IMR-90 (cell line): ENCODE measurements around the gene AGBL1. TPM values are rescaled to one million over a fixed set of nuclear protein-coding genes. Genes with fewer than 3 reads are reported as not detected.

Experiments
- ATAC-seq: fragments of 200-7000 bp; cut with Tn5 transposase; 2 replicates; pipeline ENCODE4 v1.9.1; 2020; ENCODE audit warnings: low read depth, mild to moderate bottlenecking, moderate library complexity
- BruUV-seq: library from RNA; stranded (reverse); fragments of 400-500 nt; replicated peaks from 2 replicates; lab custom pipeline; 2021; lab: Mats Ljungman, UMichigan
- CTCF ChIA-PET: fragments of 300-600 bp; formaldehyde crosslinking; extraction: SDS; loops from one replicate; lab custom pipeline; 2021; ENCODE audit warnings: antibody characterized with exemption; lab: Yijun Ruan, JAX
- POLR2A ChIA-PET: fragments of 300-600 bp; sonication (Branson Sonifier 250); formaldehyde crosslinking; loops from one replicate; lab custom pipeline; 2022; ENCODE audit warnings: antibody characterized with exemption; ENCODE audit not compliant: unreplicated experiment; lab: Charles Lee
- DNase-seq: peaks from one replicate; pipeline ENCODE4 v3.0.0; 2013
- H2AFZ ChIP-seq: replicated peaks from 2 replicates; pipeline ENCODE3; 2013; ENCODE audit warnings: low read length, mild to moderate bottlenecking; ENCODE audit not compliant: poor library complexity
- H2AK5ac ChIP-seq: 2 replicates; pipeline ENCODE4 v1.6.1; 2013; ENCODE audit warnings: low read depth, low read length, inconsistent platforms
- H2AK9ac ChIP-seq: replicated peaks from 2 replicates; pipeline ENCODE3; 2013; ENCODE audit warnings: mild to moderate bottlenecking, low read depth, low read length, moderate library complexity; ENCODE audit not compliant: poor library complexity
- H2BK120ac ChIP-seq: 2 replicates; pipeline ENCODE4 v1.6.1; 2013; ENCODE audit warnings: low read depth, low read length, inconsistent platforms
- H2BK15ac ChIP-seq: 3 replicates; pipeline ENCODE4 v1.6.1; 2013; ENCODE audit warnings: low read depth, low read length, inconsistent platforms
- H2BK20ac ChIP-seq: 2 replicates; pipeline ENCODE4 v1.6.1; 2013; ENCODE audit warnings: low read depth, mild to moderate bottlenecking, inconsistent platforms, low read length, moderate library complexity
- H2BK5ac ChIP-seq: 2 replicates; pipeline ENCODE4 v1.6.1; 2013; ENCODE audit warnings: mild to moderate bottlenecking, low read depth, low read length, inconsistent platforms; ENCODE audit not compliant: poor library complexity, severe bottlenecking
- H3K14ac ChIP-seq: replicated peaks from 2 replicates; pipeline ENCODE4 v1.6.1; 2013; ENCODE audit warnings: low read depth, low read length, inconsistent platforms
- H3K18ac ChIP-seq: 2 replicates; pipeline ENCODE4 v1.6.1; 2013; ENCODE audit warnings: low read depth, low read length, control low read depth
- H3K23ac ChIP-seq: 2 replicates; pipeline ENCODE4 v1.6.1; 2013; ENCODE audit warnings: low read depth, low read length, inconsistent platforms
- H3K27ac ChIP-seq: 2 replicates; pipeline ENCODE4 v1.5.1; 2013; ENCODE audit warnings: mild to moderate bottlenecking, control low read depth, low read length; ENCODE audit not compliant: insufficient read depth
- H3K27me3 ChIP-seq: 2 replicates; pipeline ENCODE4 v1.6.1; 2013; ENCODE audit warnings: low read length; ENCODE audit not compliant: control insufficient read depth, insufficient read depth
- H3K36me3 ChIP-seq: 2 replicates; pipeline ENCODE4 v1.6.1; 2013; ENCODE audit warnings: low read length, mixed read lengths; ENCODE audit not compliant: control insufficient read depth, insufficient read depth
- H3K4ac ChIP-seq: 2 replicates; pipeline ENCODE4 v1.6.1; 2013; ENCODE audit warnings: low read depth, low read length, inconsistent platforms
- H3K4me1 ChIP-seq: 2 replicates; pipeline ENCODE4 v1.6.1; 2013; ENCODE audit warnings: low read length, mixed read lengths; ENCODE audit not compliant: control insufficient read depth, insufficient read depth
- H3K4me2 ChIP-seq: 2 replicates; pipeline ENCODE4 v1.6.1; 2013; ENCODE audit warnings: low read depth, mild to moderate bottlenecking, control low read depth, low read length, moderate library complexity
- H3K4me3 ChIP-seq: 2 replicates; pipeline ENCODE4 v1.5.1; 2013; ENCODE audit warnings: low read depth, mild to moderate bottlenecking, control low read depth, low read length, moderate library complexity; ENCODE audit not compliant: insufficient read depth
- H3K56ac ChIP-seq: 2 replicates; pipeline ENCODE4 v1.6.1; 2013; ENCODE audit warnings: low read length, inconsistent platforms; ENCODE audit not compliant: insufficient read depth; ENCODE audit errors: extremely low read depth
- H3K79me1 ChIP-seq, 2 experiments: 2 replicates each; pipeline ENCODE4 v1.6.1; 2013; ENCODE audit warnings: low read length in 2 of 2, inconsistent platforms in 1 of 2, low read depth in 1 of 2
- H3K9ac ChIP-seq: 2 replicates; pipeline ENCODE4 v1.6.1; 2013; ENCODE audit warnings: low read depth, low read length, control low read depth
- H3K9me1 ChIP-seq: 2 replicates; pipeline ENCODE4 v1.6.1; 2013; ENCODE audit warnings: low read length, inconsistent platforms; ENCODE audit not compliant: insufficient read depth
- H3K9me3 ChIP-seq: 2 replicates; pipeline ENCODE4 v1.6.1; 2013; ENCODE audit warnings: low read length; ENCODE audit not compliant: control insufficient read depth, insufficient read depth
- H4K20me1 ChIP-seq: 2 replicates; pipeline ENCODE4 v1.6.1; 2013; ENCODE audit warnings: low read length, inconsistent platforms; ENCODE audit not compliant: insufficient read depth
- H4K5ac ChIP-seq: 2 replicates; pipeline ENCODE4 v1.6.1; 2013; ENCODE audit warnings: mild to moderate bottlenecking, low read depth, low read length, control low read depth
- H4K8ac ChIP-seq, 2 experiments: 2 replicates each; pipeline ENCODE4 v1.6.1; 2013; ENCODE audit warnings: low read depth in 2 of 2, low read length in 2 of 2, control low read depth in 1 of 2, inconsistent platforms in 1 of 2
- H4K91ac ChIP-seq: 2 replicates; pipeline ENCODE4 v1.6.1; 2013; ENCODE audit warnings: low read depth, low read length, inconsistent platforms; ENCODE audit not compliant: insufficient read depth
- BHLHE40 ChIP-seq: fragments of 150-350 bp; IDR thresholded peaks from 2 replicates; pipeline ENCODE4 v1.6.1; 2016; ENCODE audit warnings: mild to moderate bottlenecking, low read depth, low read length
- CEBPB ChIP-seq: IDR thresholded peaks from 2 replicates; pipeline ENCODE4 v1.6.1; 2012; ENCODE audit warnings: low read depth, low read length, improper control_type of control experiment
- CHD1 ChIP-seq: IDR thresholded peaks from 2 replicates; pipeline ENCODE4 v1.6.1; 2012; ENCODE audit warnings: low read depth, low read length, improper control_type of control experiment
- FOS ChIP-seq: fragments of 150-350 bp; IDR thresholded peaks from 2 replicates; pipeline ENCODE4 v1.6.1; 2016; ENCODE audit warnings: low read depth, low read length
- MAFK ChIP-seq: IDR thresholded peaks from 2 replicates; pipeline ENCODE4 v1.6.1; 2012; ENCODE audit warnings: low read depth, low read length, improper control_type of control experiment
- MAZ ChIP-seq: IDR thresholded peaks from 2 replicates; pipeline ENCODE4 v1.6.1; 2012; ENCODE audit warnings: low read depth, mild to moderate bottlenecking, low read length, improper control_type of control experiment, moderate library complexity, borderline replicate concordance
- MXI1 ChIP-seq: IDR thresholded peaks from 2 replicates; pipeline ENCODE4 v1.6.1; 2012; ENCODE audit warnings: low read depth, mild to moderate bottlenecking, low read length, moderate library complexity, borderline replicate concordance
- NFE2L2 ChIP-seq: fragments of 150-350 bp; IDR thresholded peaks from 2 replicates; pipeline ENCODE4 v1.6.1; 2016; ENCODE audit warnings: low read depth, mild to moderate bottlenecking, low read length
- POLR2A ChIP-seq: IDR thresholded peaks from 2 replicates; pipeline ENCODE4 v1.6.1; 2012; ENCODE audit warnings: mild to moderate bottlenecking, low read depth, low read length
- RAD21 ChIP-seq: IDR thresholded peaks from 2 replicates; pipeline ENCODE4 v1.6.1; 2012; ENCODE audit warnings: low read length, improper control_type of control experiment
- RCOR1 ChIP-seq: IDR thresholded peaks from 2 replicates; pipeline ENCODE4 v1.6.1; 2012; ENCODE audit warnings: mild to moderate bottlenecking, low read length, improper control_type of control experiment; ENCODE audit not compliant: insufficient replicate concordance
- SMC3 ChIP-seq: fragments of 150-350 bp; IDR thresholded peaks from 2 replicates; pipeline ENCODE4 v1.6.1; 2016; ENCODE audit warnings: low read depth, mild to moderate bottlenecking, antibody characterized with exemption, low read length, moderate library complexity
- WGBS, 2 experiments: methylation state at CpG; one replicate each; pipeline versions ENCODE4 v1.1.5 to v1.1.7; 2013; ENCODE audit warnings: missing lambda C conversion rate in 2 of 2; ENCODE audit not compliant: insufficient read length in 1 of 2; ENCODE audit errors: extremely low coverage in 2 of 2; 5-methylcytosine and 5-hydroxymethylcytosine counted together
- dilution Hi-C: fragments of 300-500 bp; cut with HindIII; formaldehyde crosslinking; loops from one replicate; pipeline ENCODE4 v1.14.3; 2018; ENCODE audit warnings: low sequenced_read_pairs; ENCODE audit not compliant: unreplicated experiment
- in situ Hi-C: fragments of 300-500 bp; cut with MboI; formaldehyde crosslinking; loops from 3 replicates; pipeline ENCODE4 v1.14.3; 2019; ENCODE audit warnings: low sequenced_read_pairs, inconsistent platforms, mixed read lengths
- intact Hi-C: fragments of 100-400 bp; cut with micrococcal nuclease; formaldehyde crosslinking; loops from 2 replicates; pipeline ENCODE4 v1.10.0; 2022
- polyA plus RNA-seq, 3 experiments: library from polyadenylated mRNA; depleted of rRNA; stranded (reverse); fragments of >200 nt; gene quantifications; 2 replicates each; pipeline ENCODE4 v1.2.3, GENCODE V29; 2012; ENCODE audit warnings: low replicate concordance in 1 of 3
- total RNA-seq: library from RNA; depleted of rRNA; stranded (reverse); fragments of >200 nt; gene quantifications from 2 replicates; pipeline ENCODE4 v1.2.3, GENCODE V29; 2012
- TF ChIP-seq, protein P1 (sequence below): fragments of 150-350 bp; IDR thresholded peaks from 2 replicates; pipeline ENCODE4 v1.6.1; 2017; ENCODE audit warnings: mild to moderate bottlenecking, antibody characterized with exemption, low read length, low read depth
- TF ChIP-seq, protein P2 (sequence below): fragments of 150-350 bp; IDR thresholded peaks from 2 replicates; pipeline ENCODE4 v1.6.1; 2016; ENCODE audit warnings: low read depth, mild to moderate bottlenecking, low read length, moderate library complexity, borderline replicate concordance

Gene AGBL1
- total and polyA plus RNA-seq, 2 of the 4 experiments (the other 2 are of a cell fraction) = not detected

DNA sequence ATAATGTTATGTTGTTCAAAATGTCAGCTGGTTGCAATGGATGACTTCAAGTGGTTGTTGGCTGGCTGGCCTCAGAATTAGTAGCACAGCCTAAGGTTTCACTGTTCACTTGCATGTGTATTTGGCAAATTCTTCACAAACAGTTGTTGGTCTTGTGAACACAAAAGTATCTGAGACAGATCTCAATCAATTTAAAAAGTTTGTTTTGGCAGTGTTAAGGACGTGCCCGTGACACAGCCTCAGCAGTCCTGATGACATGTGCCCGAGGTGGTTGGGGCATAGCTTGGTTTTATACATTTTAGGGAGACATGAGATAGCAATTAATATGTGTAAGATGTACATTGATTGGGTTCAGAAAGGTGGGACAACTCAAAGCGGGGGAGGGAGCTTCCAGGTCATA, 436.0 kb downstream of the AGBL1 start:
- TF ChIP-seq SMC3 (no peak), RCOR1 (no peak), MAFK (no peak), NFE2L2 (no peak), FOS (no peak), POLR2A (no peak), CHD1 (no peak), CEBPB (no peak), MAZ (no peak), BHLHE40 (no peak), RAD21 (no peak), MXI1 (no peak)
- TF ChIP-seq, protein P1, sequence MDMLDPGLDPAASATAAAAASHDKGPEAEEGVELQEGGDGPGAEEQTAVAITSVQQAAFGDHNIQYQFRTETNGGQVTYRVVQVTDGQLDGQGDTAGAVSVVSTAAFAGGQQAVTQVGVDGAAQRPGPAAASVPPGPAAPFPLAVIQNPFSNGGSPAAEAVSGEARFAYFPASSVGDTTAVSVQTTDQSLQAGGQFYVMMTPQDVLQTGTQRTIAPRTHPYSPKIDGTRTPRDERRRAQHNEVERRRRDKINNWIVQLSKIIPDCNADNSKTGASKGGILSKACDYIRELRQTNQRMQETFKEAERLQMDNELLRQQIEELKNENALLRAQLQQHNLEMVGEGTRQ = no peak
- TF ChIP-seq, protein P2, sequence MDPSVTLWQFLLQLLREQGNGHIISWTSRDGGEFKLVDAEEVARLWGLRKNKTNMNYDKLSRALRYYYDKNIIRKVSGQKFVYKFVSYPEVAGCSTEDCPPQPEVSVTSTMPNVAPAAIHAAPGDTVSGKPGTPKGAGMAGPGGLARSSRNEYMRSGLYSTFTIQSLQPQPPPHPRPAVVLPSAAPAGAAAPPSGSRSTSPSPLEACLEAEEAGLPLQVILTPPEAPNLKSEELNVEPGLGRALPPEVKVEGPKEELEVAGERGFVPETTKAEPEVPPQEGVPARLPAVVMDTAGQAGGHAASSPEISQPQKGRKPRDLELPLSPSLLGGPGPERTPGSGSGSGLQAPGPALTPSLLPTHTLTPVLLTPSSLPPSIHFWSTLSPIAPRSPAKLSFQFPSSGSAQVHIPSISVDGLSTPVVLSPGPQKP = no peak
- 40% methylated on average over 1 of the region's 4 CpGs; no CpG with 5 or more reads in 1 of the 2 experiments for WGBS, 2 experiments
- in situ Hi-C loops = no loop called here
- no peaks in the 10 kb centered on the region for H3K9me1 ChIP-seq
- no peak overlapping the region for H2AK5ac ChIP-seq
- no peaks in the 10 kb centered on the region for H3K4me1 ChIP-seq
- H2BK120ac ChIP-seq = no peak overlapping the region
- BruUV-seq = no TSS peak
- H2BK5ac ChIP-seq = no peak overlapping the region
- no peak overlapping the region for H4K8ac ChIP-seq
- ATAC-seq (no peak), DNase-seq (no peak)
- no peak overlapping the region for H3K18ac ChIP-seq
- no peak overlapping the region for H4K91ac ChIP-seq
- no peak overlapping the region for H3K4me2 ChIP-seq
- no peak overlapping the region for H3K4ac ChIP-seq
- no peak overlapping the region for H2AK9ac ChIP-seq
- H2BK20ac ChIP-seq = no peak overlapping the region
- H3K27ac ChIP-seq = no peak overlapping the region
- H3K27me3 ChIP-seq = no peaks in the 10 kb centered on the region
- CTCF ChIA-PET = no interaction called here
- no peak overlapping the region for H3K14ac ChIP-seq
- H3K56ac ChIP-seq = no peak overlapping the region
- dilution Hi-C loops = no loop called here
- no peak overlapping the region for H4K5ac ChIP-seq
- POLR2A ChIA-PET = no interaction called here
- no peaks in the 10 kb centered on the region for H3K79me1 ChIP-seq
- H4K20me1 ChIP-seq = no peaks in the 10 kb centered on the region
- intact Hi-C loops = no loop called here
- no peak overlapping the region for H2BK15ac ChIP-seq
- peaks cover 5% of the 10 kb centered on the region for H3K9me3 ChIP-seq
- H3K36me3 ChIP-seq = no peaks in the 10 kb centered on the region
- H2AFZ ChIP-seq = no peak overlapping the region
- H3K9ac ChIP-seq = no peak overlapping the region
- no peak overlapping the region for H3K23ac ChIP-seq
- H3K4me3 ChIP-seq = no peak overlapping the region
